ENCODE measurements around the gene RNU1-3. TPM values are rescaled to one million over a fixed set of nuclear protein-coding genes. Genes with fewer than 3 reads are reported as not detected.
"Not testable (repeated sequence)": the region's sequence is repeated elsewhere in the genome, so short reads cannot be mapped to it uniquely, and the experiment has no call there.

RNU1-3 gene
- total RNA-seq, 1 donor from 2014 or later: 3,526 TPM

GRCh38 chr1:16692717-16693448, 26.1 kb upstream of the RNU1-3 start:
- H3K27me3 Mint-ChIP-seq; DNase-seq; H3K9me3 Mint-ChIP-seq; H3K4me1 Mint-ChIP-seq; H3K4me3 Mint-ChIP-seq; intact Hi-C loops (cut with micrococcal nuclease); H3K27ac Mint-ChIP-seq; H3K36me3 Mint-ChIP-seq (ENCODE audit: low read depth): not testable (repeated sequence)
- POLR2A ChIA-PET: interaction anchor here (1.9 kb wide), 1 partner anchor 179 kb away, joined by 5 read pairs; the partner anchor contains the start of gene RNU1-1
- ATAC-seq (ENCODE audit: low read depth): peak; percentile 71
- CTCF ChIA-PET: interaction anchor here (1.0 kb wide), 1 partner anchor 15 kb away, joined by 4 read pairs; no protein-coding TSS in a partner anchor

- POLR2A ChIA-PET: not testable (repeated sequence)
Observed at GRCh38 chr1:16692283-16692682, 25.5 kb upstream of the RNU1-3 start.

GRCh38 chr1:16690971-16691682, 24.4 kb upstream of the RNU1-3 start:
- POLR2A ChIA-PET: interaction anchor here (0.7 kb wide), 1 partner anchor 10 kb away, joined by 3 read pairs; no protein-coding TSS in a partner anchor
- H3K27me3 Mint-ChIP-seq; intact Hi-C loops (cut with micrococcal nuclease); H3K27ac Mint-ChIP-seq; H3K36me3 Mint-ChIP-seq (ENCODE audit: low read depth); H3K4me1 Mint-ChIP-seq; H3K9me3 Mint-ChIP-seq; DNase-seq; H3K4me3 Mint-ChIP-seq; ATAC-seq (ENCODE audit: low read depth): not testable (repeated sequence)
- CTCF ChIA-PET: interaction anchor here (1.2 to 1.5 kb wide), 2 partner anchors 81 to 355 kb away, joined by 3 read pairs; no protein-coding TSS in a partner anchor

More at GRCh38 chr1:16692283-16692682, 25.5 kb upstream of the RNU1-3 start:
- H3K27ac Mint-ChIP-seq; H3K9me3 Mint-ChIP-seq; H3K4me3 Mint-ChIP-seq; DNase-seq; ATAC-seq (ENCODE audit: low read depth); intact Hi-C loops (cut with micrococcal nuclease); H3K36me3 Mint-ChIP-seq (ENCODE audit: low read depth); H3K4me1 Mint-ChIP-seq; H3K27me3 Mint-ChIP-seq: not testable (repeated sequence)
- CTCF ChIA-PET: interaction anchor here (1.0 to 1.5 kb wide), 2 partner anchors 15 to 354 kb away, joined by 3 to 4 read pairs; no protein-coding TSS in a partner anchor

GRCh38 chr1:16687132-16687800, 20.5 kb upstream of the RNU1-3 start:
- H3K4me1 Mint-ChIP-seq; H3K27me3 Mint-ChIP-seq; DNase-seq; H3K9me3 Mint-ChIP-seq; H3K27ac Mint-ChIP-seq; H3K36me3 Mint-ChIP-seq (ENCODE audit: low read depth); H3K4me3 Mint-ChIP-seq; intact Hi-C loops (cut with micrococcal nuclease); ATAC-seq (ENCODE audit: low read depth): not testable (repeated sequence)
- ChIA-PET POLR2A (interaction anchor here (0.8 kb wide), 1 partner anchor 11 kb away, joined by 3 read pairs; no protein-coding TSS in a partner anchor), CTCF (interaction anchor here (0.9 kb wide), 1 partner anchor 20 kb away, joined by 3 read pairs; no protein-coding TSS in a partner anchor)

GRCh38 chr1:16685445-16686371, 19.0 kb upstream of the RNU1-3 start:
- H3K27me3 Mint-ChIP-seq; H3K36me3 Mint-ChIP-seq (ENCODE audit: low read depth); H3K9me3 Mint-ChIP-seq; H3K4me1 Mint-ChIP-seq; intact Hi-C loops (cut with micrococcal nuclease); DNase-seq; POLR2A ChIA-PET: not testable (repeated sequence)
- CTCF ChIA-PET: interaction anchor here (0.7 kb wide), 1 partner anchor 11 kb away, joined by 3 read pairs; no protein-coding TSS in a partner anchor
- ATAC-seq (ENCODE audit: low read depth): peak; percentile 52
- peak overlapping the region; percentile 68 for H3K27ac Mint-ChIP-seq
- peak overlapping the region; percentile 77 for H3K4me3 Mint-ChIP-seq

- H3K27me3 Mint-ChIP-seq; H3K4me3 Mint-ChIP-seq; intact Hi-C loops (cut with micrococcal nuclease); DNase-seq; H3K27ac Mint-ChIP-seq; H3K9me3 Mint-ChIP-seq; POLR2A ChIA-PET; H3K36me3 Mint-ChIP-seq (ENCODE audit: low read depth); H3K4me1 Mint-ChIP-seq: not testable (repeated sequence)
- CTCF ChIA-PET: interaction anchor here (0.7 kb wide), 1 partner anchor 12 kb away, joined by 3 read pairs; no protein-coding TSS in a partner anchor
- ATAC-seq (ENCODE audit: low read depth): peak; percentile 56
Observed at GRCh38 chr1:16684738-16685337, 18.1 kb upstream of the RNU1-3 start.

- H3K27me3 Mint-ChIP-seq; H3K4me1 Mint-ChIP-seq; POLR2A ChIA-PET; H3K27ac Mint-ChIP-seq; CTCF ChIA-PET; DNase-seq; ATAC-seq (ENCODE audit: low read depth); H3K36me3 Mint-ChIP-seq (ENCODE audit: low read depth); intact Hi-C loops (cut with micrococcal nuclease); H3K9me3 Mint-ChIP-seq; H3K4me3 Mint-ChIP-seq: not testable (repeated sequence)
Observed at GRCh38 chr1:16684152-16684551, 17.4 kb upstream of the RNU1-3 start.

- DNase-seq; CTCF ChIA-PET; POLR2A ChIA-PET; intact Hi-C loops (cut with micrococcal nuclease); ATAC-seq (ENCODE audit: low read depth); H3K9me3 Mint-ChIP-seq; H3K4me3 Mint-ChIP-seq; H3K36me3 Mint-ChIP-seq (ENCODE audit: low read depth); H3K27ac Mint-ChIP-seq: not testable (repeated sequence)
- H3K4me1 Mint-ChIP-seq: peaks cover 11% of the 10 kb centered on the region
- peaks cover 10% of the 10 kb centered on the region for H3K27me3 Mint-ChIP-seq
Observed at GRCh38 chr1:16682803-16683202, 16.1 kb upstream of the RNU1-3 start.

GRCh38 chr1:16680366-16680765, 13.6 kb upstream of the RNU1-3 start:
- H3K9me3 Mint-ChIP-seq; DNase-seq; CTCF ChIA-PET; H3K27me3 Mint-ChIP-seq; ATAC-seq (ENCODE audit: low read depth); H3K4me3 Mint-ChIP-seq; H3K27ac Mint-ChIP-seq; H3K36me3 Mint-ChIP-seq (ENCODE audit: low read depth); intact Hi-C loops (cut with micrococcal nuclease); POLR2A ChIA-PET: not testable (repeated sequence)
- H3K4me1 Mint-ChIP-seq: peaks cover 19% of the 10 kb centered on the region

Data from activated B cell treated with CpG ODN at 0.5 μM for 24 hours (primary cell).